Stimulated activated CD4-positive, alpha-beta T cell treated with anti-CD3 and anti-CD28 coated beads, Interleukin-4, amount 100 ng/mL, for 4 hours (primary cell): ENCODE measurements around the gene NLN.
A peak's percentile ranks its signal among the peaks of the same experiment; 100 is the strongest.
"Not testable (repeated sequence)": the region's sequence is repeated elsewhere in the genome, so short reads cannot be mapped to it uniquely, and the experiment has no call there.

ENCODE experiments used
- DNase-seq, 2 experiments: peaks; one replicate each; pipeline ENCODE4 v3.0.0-alpha.2; 2020

The NLN gene

GRCh38 chr5:65721720-65722574 is at the start of gene NLN, which contains the start of gene SGTB:
Gene NLN (plus strand): TSS chr5:65722205. CDS start chr5:65722374, 169 bp downstream.
Gene SGTB (minus strand): TSS chr5:65722109. CDS start chr5:65720807, 1,302 bp downstream.
- peak; percentile 80 to 87 for DNase-seq

DNA sequence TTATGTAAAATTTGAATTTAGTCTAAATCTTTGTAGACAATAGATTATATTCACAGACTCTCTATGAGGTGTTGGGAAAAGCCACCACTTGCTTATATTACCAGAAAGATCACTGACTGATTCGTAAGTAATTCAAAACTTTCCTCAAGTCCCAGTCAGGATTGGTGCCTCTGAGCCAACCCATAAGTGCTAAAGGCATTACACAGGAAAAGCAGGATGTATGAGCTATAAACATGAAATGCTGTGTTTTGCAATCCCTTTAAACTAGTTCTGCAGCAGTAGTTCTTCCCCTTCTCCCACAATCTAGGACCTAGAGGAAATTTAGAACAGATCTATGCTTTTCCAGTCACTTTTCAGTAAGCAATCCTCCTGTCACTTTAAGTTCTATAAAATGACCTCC is 49.2 kb upstream of the NLN start:
- DNase-seq, result no peak

DNA sequence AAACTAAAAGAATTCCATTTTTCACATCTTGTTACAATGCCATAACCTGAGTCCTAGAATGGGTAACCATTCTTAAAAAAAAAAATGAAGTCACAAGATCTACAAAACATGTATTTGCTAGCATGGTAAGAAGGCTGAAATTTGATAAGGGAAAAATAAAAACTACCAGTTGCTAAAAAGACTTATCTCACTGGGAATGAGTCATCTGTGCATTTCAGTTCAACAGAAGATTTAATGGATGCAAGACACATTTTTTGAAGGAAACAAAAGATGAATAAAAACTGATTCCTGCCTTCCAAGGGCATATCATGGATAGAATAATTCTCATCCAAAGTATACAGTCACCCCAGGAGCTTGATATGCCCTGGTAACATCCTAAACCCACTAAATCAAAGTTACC is 47.3 kb upstream of the NLN start:
- no peak for DNase-seq

DNA sequence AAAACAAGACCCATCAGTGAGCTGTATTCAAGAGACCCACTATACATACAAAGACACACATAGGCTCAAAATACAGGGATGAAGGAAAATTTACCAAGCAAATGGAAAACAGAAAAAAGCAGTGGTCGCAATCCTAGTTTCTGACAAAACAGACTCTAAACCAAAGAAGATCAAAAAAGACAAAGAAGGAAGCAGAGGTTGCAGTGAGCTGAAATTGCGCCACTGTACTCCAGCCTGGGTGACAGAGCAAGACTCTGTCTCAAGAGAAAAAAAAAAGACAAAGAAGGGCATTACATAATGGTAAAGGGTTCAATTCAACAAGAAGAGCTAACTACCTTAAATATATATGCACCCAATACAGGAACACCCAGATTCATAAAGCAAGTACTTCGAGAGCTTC is 45.9 kb upstream of the NLN start:
- DNase-seq, result not testable (repeated sequence)

- DNase-seq, result no peak
Measured at GRCh38 chr5:65682148-65682547, 39.9 kb upstream of the NLN start.

DNA sequence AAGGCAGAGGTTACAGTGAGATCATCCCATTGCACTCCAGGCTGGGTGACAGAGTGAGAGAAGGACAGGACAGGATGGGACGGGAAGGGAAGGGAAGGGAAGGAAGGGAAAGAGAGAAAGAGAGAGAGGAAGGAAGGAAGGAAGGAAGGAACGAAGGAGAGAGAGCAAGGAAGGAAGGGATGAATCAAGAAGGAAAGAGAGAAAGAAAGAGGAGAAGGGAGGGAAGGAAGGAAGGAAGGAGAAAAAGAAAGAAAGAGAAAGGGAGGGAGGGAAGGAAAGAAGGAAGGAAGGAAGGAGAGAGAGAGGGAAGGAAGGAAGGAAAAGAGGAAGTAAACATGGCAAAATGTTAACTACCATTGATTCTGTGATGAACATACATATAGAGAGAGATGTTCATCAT is 28.9 kb upstream of the NLN start:
- no peak for DNase-seq

DNA sequence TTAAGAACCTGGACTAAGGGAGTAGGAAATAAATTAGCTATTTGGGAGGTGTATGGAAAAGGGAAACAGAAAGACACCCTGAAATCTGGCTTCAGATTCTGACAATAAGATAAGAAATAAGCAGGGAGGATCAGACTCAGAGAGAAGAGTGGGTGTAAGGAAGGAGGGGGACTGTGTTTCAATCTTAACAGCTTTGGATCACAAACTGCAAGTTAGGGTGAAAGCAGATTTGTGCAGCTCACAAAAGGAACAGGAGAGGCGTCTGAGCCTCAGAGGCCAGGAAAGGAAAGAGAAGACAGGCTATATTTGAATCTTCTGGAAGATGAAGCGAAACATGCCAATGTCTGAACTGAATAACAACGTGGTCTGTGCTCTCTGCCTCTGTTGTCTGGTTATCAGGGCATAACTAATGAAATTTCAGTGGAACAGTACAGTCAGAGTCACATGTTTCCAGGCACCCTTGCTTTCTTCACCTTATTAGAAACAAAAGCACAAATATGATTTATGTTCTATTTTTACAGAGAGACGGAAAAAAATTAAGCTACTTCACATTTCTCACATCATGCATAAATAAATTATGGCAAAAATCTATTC is 26.7 kb upstream of the NLN start:
- no peak for DNase-seq

DNA sequence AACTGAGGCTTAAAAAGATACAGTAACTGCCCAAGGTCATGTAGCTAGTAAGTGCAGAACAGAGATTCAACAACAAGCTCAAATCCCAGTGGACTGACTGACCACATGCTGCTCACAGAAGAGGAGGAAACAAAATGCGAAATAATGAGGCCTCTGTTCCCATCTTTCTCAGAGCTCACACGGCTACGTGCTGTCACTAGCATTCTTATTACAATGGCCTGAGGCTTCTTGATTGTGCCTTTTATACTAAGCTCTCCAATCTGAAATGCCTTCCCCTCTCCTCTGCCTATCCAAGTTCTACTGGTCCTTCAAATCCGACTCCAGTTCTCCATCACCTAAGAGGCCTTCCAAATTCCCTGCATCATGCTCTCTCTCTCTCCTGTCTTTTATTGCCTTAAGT is 26.1 kb upstream of the NLN start:
- DNase-seq, result no peak

DNA sequence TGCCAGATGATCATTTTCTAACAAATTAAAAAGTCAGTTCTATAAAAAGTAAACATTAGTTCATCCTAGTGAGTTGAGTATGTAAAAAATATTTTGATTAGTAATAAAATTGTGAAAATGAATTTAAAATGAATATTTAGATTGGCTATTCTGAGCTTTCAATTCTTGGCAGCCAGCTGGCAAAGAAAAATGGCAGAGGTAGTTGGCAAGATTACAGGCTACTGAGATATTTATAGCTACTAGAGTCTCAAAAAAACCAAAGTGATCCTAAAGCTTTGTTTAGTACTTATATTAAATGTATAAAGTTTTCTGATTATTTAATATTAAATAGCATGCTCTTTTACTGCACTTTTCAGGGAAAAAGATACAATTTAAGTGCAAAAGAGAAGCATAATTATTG is 25.1 kb upstream of the NLN start:
- no peak for DNase-seq

- DNase-seq, result no peak
Measured at GRCh38 chr5:65699338-65699737, 22.7 kb upstream of the NLN start.

DNA sequence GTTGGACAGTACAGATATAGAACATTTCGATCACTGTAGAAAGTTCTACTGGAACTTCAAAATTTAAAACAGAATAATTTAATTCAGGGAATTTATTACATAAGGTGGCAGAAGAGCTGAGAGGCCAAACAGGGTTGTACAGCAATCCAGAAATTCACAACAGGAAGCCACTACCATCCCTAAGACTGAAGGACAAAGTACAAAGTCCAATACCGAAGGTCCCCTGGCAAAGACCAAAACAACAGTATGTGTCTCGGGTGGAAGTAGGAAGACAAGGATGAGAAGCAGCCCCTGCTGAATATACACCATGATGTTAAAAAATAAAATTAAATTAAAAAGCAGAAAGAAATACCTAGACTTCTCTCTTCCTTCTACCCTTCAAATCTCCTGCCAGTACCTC is 20.0 kb upstream of the NLN start:
- no peak for DNase-seq

GRCh38 chr5:65704621-65705239 is 17.3 kb upstream of the NLN start:
- DNase-seq, result no peak

- no peak for DNase-seq
Measured at GRCh38 chr5:65707663-65708062, 14.3 kb upstream of the NLN start.

DNA sequence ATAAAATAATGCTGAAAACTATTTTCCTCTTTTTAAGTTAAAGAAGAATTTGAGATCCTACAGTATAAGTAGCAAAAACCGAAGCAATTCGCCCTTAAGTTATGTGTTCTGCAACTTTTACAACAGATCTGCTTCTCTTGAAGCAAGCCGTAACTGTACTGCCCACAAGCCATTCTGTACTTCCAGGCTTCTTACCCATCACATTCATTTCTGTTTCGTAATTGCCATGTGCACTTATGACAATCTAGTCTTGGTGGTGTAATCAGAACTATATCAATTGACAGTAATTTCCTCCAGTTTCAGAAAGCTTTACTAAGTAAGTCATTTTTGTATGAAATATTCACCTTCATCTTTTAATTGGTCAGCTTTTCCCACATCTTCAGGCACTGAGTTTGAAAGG is 13.9 kb upstream of the NLN start:
- no peak for DNase-seq

GRCh38 chr5:65718576-65719310 is 3.3 kb upstream of the NLN start:
- no peak for DNase-seq

DNA sequence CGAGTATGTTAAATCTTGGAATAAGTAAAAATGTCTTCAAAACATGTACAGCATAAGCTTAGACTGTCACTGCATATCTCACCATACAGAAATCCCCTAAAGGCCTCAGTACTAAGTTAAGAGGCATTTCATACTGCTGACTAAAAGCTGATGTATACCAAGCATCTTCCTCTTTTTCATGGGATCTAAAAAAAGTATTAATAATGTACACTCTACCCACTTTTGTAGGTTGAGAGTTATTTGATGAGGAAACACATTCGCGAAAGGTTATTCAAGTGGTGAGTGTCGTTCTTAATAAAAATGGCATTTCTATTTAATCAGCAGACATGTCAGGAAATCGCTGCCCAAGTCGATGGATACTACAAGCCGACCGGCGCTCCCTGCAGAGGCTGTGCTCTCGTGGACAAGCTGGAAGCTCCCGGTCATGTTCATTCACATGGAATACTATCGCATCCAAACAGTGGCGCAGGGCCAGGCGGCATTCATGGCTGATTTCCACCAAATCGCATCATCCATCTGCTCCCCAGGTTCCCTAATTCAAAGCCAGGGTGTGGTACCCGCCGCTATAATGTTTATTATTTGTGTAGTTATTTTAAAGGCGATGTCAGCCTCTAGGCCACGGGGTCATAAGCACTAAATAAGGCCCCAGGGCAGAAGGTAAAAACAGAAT is 820 bp upstream of the NLN start:
- DNase-seq, result no peak

GRCh38 chr5:65722575-65723403 is 784 bp downstream of the NLN start:
- DNase-seq, result no peak

- DNase-seq, result no peak
Measured at GRCh38 chr5:65727491-65728156, 5.6 kb downstream of the NLN start.

- no peak for DNase-seq
Measured at GRCh38 chr5:65728218-65728617, 6.2 kb downstream of the NLN start.

GRCh38 chr5:65730910-65731309 is 8.9 kb downstream of the NLN start:
- no peak for DNase-seq

DNA sequence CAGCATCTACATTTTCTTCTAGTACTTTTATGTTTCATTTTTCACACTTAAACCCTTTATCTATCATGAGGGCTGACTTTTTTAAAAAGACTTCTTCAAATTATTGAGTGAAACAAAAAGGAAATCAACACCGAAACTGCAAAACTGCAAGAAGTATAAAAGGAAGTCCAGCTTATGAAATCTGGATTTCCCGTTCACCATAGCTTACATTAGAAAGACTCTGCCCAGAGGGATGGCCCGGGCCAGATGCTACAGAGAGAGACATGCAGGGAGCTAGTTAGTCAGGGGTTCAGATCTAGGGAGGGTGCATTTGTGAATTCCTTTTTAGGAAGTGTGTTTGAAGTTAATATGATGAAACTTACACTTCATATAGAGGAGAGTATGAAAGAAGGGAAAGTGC is 10.0 kb downstream of the NLN start:
- DNase-seq, result not testable (repeated sequence)
